Neural cell (in vitro differentiated cells): ENCODE measurements around the gene MAP3K20.

Source experiments
- TF ChIP-seq, protein P1 (sequence below): fragments of 450-650 bp; IDR thresholded peaks from 2 replicates; pipeline ENCODE4 v1.5.1; 2014; ENCODE audit warnings: antibody characterized with exemption, mild to moderate bottlenecking, moderate library complexity; ENCODE audit not compliant: poor library complexity, severe bottlenecking
- TF ChIP-seq, protein P2 (sequence below): IDR thresholded peaks from 2 replicates; pipeline ENCODE4 v1.6.1; 2012; ENCODE audit warnings: borderline replicate concordance

DNA sequence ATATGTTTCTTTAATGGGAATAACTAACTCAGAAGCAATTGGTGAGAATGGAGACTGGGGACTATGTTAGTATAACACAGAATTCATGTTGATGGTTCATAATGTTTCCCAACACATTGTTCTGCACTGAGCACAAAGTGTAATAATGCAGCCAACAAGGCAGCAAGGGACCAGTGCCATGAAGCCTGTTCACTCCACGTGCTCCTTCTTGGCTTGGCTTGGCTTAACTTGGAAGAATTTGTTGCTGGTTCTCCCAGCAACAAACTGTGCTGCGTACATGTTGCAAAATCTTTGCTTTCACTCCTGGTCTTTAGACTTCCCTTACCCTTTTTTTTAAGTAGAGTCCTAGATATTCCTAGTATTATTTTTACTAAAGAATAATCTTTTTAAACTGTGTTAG is 129.7 kb downstream of the MAP3K20 start:
- TF ChIP-seq, protein P1, sequence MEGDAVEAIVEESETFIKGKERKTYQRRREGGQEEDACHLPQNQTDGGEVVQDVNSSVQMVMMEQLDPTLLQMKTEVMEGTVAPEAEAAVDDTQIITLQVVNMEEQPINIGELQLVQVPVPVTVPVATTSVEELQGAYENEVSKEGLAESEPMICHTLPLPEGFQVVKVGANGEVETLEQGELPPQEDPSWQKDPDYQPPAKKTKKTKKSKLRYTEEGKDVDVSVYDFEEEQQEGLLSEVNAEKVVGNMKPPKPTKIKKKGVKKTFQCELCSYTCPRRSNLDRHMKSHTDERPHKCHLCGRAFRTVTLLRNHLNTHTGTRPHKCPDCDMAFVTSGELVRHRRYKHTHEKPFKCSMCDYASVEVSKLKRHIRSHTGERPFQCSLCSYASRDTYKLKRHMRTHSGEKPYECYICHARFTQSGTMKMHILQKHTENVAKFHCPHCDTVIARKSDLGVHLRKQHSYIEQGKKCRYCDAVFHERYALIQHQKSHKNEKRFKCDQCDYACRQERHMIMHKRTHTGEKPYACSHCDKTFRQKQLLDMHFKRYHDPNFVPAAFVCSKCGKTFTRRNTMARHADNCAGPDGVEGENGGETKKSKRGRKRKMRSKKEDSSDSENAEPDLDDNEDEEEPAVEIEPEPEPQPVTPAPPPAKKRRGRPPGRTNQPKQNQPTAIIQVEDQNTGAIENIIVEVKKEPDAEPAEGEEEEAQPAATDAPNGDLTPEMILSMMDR = no peak
- TF ChIP-seq, protein P2, sequence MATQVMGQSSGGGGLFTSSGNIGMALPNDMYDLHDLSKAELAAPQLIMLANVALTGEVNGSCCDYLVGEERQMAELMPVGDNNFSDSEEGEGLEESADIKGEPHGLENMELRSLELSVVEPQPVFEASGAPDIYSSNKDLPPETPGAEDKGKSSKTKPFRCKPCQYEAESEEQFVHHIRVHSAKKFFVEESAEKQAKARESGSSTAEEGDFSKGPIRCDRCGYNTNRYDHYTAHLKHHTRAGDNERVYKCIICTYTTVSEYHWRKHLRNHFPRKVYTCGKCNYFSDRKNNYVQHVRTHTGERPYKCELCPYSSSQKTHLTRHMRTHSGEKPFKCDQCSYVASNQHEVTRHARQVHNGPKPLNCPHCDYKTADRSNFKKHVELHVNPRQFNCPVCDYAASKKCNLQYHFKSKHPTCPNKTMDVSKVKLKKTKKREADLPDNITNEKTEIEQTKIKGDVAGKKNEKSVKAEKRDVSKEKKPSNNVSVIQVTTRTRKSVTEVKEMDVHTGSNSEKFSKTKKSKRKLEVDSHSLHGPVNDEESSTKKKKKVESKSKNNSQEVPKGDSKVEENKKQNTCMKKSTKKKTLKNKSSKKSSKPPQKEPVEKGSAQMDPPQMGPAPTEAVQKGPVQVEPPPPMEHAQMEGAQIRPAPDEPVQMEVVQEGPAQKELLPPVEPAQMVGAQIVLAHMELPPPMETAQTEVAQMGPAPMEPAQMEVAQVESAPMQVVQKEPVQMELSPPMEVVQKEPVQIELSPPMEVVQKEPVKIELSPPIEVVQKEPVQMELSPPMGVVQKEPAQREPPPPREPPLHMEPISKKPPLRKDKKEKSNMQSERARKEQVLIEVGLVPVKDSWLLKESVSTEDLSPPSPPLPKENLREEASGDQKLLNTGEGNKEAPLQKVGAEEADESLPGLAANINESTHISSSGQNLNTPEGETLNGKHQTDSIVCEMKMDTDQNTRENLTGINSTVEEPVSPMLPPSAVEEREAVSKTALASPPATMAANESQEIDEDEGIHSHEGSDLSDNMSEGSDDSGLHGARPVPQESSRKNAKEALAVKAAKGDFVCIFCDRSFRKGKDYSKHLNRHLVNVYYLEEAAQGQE = no peak
